ENCODE results near the gene HMX2.

Gene HMX2

GRCh38 chr10:123147635-123148413, at the start of gene HMX2:
Gene HMX2, plus strand, starts transcription at chr10:123148136. Its CDS starts 243 bp downstream, at chr10:123148379.
- FAIRE-seq (no peak), DNase-seq (ENCODE audit: insufficient read length, low spot score) (no peak)
- TF ChIP-seq CTCF (IDR thresholded peaks at IDR 0.05; ENCODE audit: insufficient read depth, missing control alignments), result no peak

- DNase-seq (ENCODE audit: insufficient read length, low spot score) (no peak), FAIRE-seq (no peak)
- TF ChIP-seq CTCF (IDR thresholded peaks at IDR 0.05; ENCODE audit: insufficient read depth, missing control alignments), result no peak
These were observed 47.7 kb upstream of the HMX2 start for GRCh38 chr10:123100030-123100762.

- DNase-seq (ENCODE audit: insufficient read length, low spot score) (no peak), FAIRE-seq (no peak)
- no peak for TF ChIP-seq CTCF (IDR thresholded peaks at IDR 0.05; ENCODE audit: insufficient read depth, missing control alignments)
These were observed 46.1 kb upstream of the HMX2 start for GRCh38 chr10:123101872-123102271.

- no peak for TF ChIP-seq CTCF (IDR thresholded peaks at IDR 0.05; ENCODE audit: insufficient read depth, missing control alignments)
- DNase-seq (ENCODE audit: insufficient read length, low spot score), result no peak
- no peak for FAIRE-seq
These were observed 45.3 kb upstream of the HMX2 start for GRCh38 chr10:123102673-123103072.

GRCh38 chr10:123103944-123104343, 44.0 kb upstream of the HMX2 start:
- FAIRE-seq, result no peak
- no peak for TF ChIP-seq CTCF (IDR thresholded peaks at IDR 0.05; ENCODE audit: insufficient read depth, missing control alignments)

GRCh38 chr10:123109466-123109865, 38.5 kb upstream of the HMX2 start:
- FAIRE-seq (no peak), DNase-seq (ENCODE audit: insufficient read length, low spot score) (no peak)
- no peak for TF ChIP-seq CTCF (IDR thresholded peaks at IDR 0.05; ENCODE audit: insufficient read depth, missing control alignments)

More at GRCh38 chr10:123103944-123104343, 44.0 kb upstream of the HMX2 start:
- DNase-seq (ENCODE audit: insufficient read length, low spot score), result no peak
